Breast epithelium (tissue), 4 donors: ENCODE data around the gene DCAKD. TPM values are rescaled to one million over a fixed set of nuclear protein-coding genes. Genes with fewer than 3 reads are reported as not detected.

Source experiments
- DNase-seq, 2 donors: peaks; one replicate each; pipeline ENCODE4 v3.0.0-alpha.2; 2019; ENCODE audit warnings: low spot score in 2 of 2
- H3K27ac ChIP-seq, 2 donors: fragments of 200-600 bp; sonication (generic) in 1 of 2; one replicate each; pipeline ENCODE4 v1.5.1; 2016 to 2019; ENCODE audit warnings: mild to moderate bottlenecking in 1 of 2
- H3K27me3 ChIP-seq, 2 donors: fragments of 200-600 bp; sonication (generic) in 1 of 2; one replicate each; pipeline versions ENCODE4 v1.5.1 to v1.6.0; 2017 to 2019; ENCODE audit warnings: control low read depth in 1 of 2, mild to moderate bottlenecking in 1 of 2
- H3K36me3 ChIP-seq: fragments of 200-600 bp; one replicate; pipeline ENCODE4 v1.5.1; 2019
- H3K4me1 ChIP-seq, 2 donors: fragments of 200-600 bp; sonication (generic); one replicate each; pipeline ENCODE4 v1.5.1; 2016 to 2019; ENCODE audit warnings: control low read depth in 1 of 2
- H3K4me3 ChIP-seq, 3 donors: fragments of 200-600 bp; sonication (generic); 1 replicate in 2 of 3; 2 replicates in 1 of 3; pipeline ENCODE4 v1.5.1; 2016 to 2019; ENCODE audit warnings: mild to moderate bottlenecking in 3 of 3, moderate library complexity in 2 of 3
- H3K9me3 ChIP-seq, 2 donors: fragments of 200-600 bp; sonication (generic) in 1 of 2; one replicate each; pipeline ENCODE4 v1.5.1; 2016 to 2019; ENCODE audit warnings: control low read depth in 1 of 2
- POLR2A ChIP-seq: fragments of 450-650 bp; IDR thresholded peaks from one replicate; pipeline ENCODE4 v1.6.1; 2016; ENCODE audit warnings: antibody characterized with exemption, mild to moderate bottlenecking, moderate library complexity
- POLR2AphosphoS5 ChIP-seq, 3 donors: sonication (generic); formaldehyde crosslinking; IDR thresholded peaks; one replicate each; pipeline ENCODE4 v1.6.1; 2017; ENCODE audit warnings: antibody characterized with exemption in 3 of 3
- intact Hi-C: fragments of 100-400 bp; cut with DNase I; formaldehyde crosslinking; loops from one replicate; pipeline ENCODE4 v1.15.1; 2023; ENCODE audit warnings: low total_unique reads
- total RNA-seq, 3 donors: library from RNA; depleted of rRNA; stranded (reverse); fragments of >200 nt; gene quantifications; one replicate each; pipeline ENCODE4 v1.1.0, GENCODE V29; 2016
- TF ChIP-seq, protein P1 (sequence below), 3 donors: fragments of 450-650 bp; IDR thresholded peaks; one replicate each; pipeline ENCODE4 v1.5.1; 2016 to 2017; ENCODE audit warnings: antibody characterized with exemption in 3 of 3, mild to moderate bottlenecking in 3 of 3, moderate library complexity in 3 of 3

Gene DCAKD
- total RNA-seq, 3 donors from 2014 or later, result 44.0 to 76.8 (median 48.2) TPM

GRCh38 chr17:45016823-45017222, 34.6 kb downstream of the DCAKD start:
- no peaks in the 10 kb centered on the region for H3K36me3 ChIP-seq
- DNase-seq, result no peak

DNA sequence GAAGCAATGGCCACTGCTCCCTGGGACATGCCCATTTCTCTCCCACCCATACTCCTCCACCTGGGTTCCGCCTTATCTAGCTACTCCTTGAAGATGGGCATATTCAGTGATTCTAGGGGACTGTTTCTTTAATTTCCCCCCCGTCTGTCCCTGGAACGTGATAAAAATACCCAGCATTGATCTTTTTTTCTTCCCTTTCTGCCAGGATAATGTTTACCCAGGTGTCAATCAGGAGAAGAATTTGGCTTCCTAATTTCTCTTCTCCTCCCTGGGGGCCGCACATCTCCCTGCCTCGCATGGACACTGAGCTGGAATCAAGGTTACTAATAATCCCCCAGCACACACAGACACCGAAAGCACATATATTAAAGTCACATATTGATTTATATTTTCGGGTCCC, 35.2 kb downstream of the DCAKD start:
- H3K36me3 ChIP-seq, result no peaks in the 10 kb centered on the region
- TF ChIP-seq, protein P1, sequence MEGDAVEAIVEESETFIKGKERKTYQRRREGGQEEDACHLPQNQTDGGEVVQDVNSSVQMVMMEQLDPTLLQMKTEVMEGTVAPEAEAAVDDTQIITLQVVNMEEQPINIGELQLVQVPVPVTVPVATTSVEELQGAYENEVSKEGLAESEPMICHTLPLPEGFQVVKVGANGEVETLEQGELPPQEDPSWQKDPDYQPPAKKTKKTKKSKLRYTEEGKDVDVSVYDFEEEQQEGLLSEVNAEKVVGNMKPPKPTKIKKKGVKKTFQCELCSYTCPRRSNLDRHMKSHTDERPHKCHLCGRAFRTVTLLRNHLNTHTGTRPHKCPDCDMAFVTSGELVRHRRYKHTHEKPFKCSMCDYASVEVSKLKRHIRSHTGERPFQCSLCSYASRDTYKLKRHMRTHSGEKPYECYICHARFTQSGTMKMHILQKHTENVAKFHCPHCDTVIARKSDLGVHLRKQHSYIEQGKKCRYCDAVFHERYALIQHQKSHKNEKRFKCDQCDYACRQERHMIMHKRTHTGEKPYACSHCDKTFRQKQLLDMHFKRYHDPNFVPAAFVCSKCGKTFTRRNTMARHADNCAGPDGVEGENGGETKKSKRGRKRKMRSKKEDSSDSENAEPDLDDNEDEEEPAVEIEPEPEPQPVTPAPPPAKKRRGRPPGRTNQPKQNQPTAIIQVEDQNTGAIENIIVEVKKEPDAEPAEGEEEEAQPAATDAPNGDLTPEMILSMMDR (IDR thresholded peaks at IDR 0.05), result no peak
- TF ChIP-seq POLR2AphosphoS5 (IDR thresholded peaks at IDR 0.05), result no peak
- TF ChIP-seq POLR2A, result no peak
- no peaks in the 10 kb centered on the region for H3K9me3 ChIP-seq
- no peaks in the 10 kb centered on the region for H3K27me3 ChIP-seq
- intact Hi-C loops, result no loop called here
- no peak overlapping the region for H3K27ac ChIP-seq
- peaks cover 4 to 7% of the 10 kb centered on the region in 2 donors for H3K4me1 ChIP-seq
- H3K4me3 ChIP-seq, result no peak overlapping the region
- DNase-seq, result no peak

More at GRCh38 chr17:45016823-45017222, 34.6 kb downstream of the DCAKD start:
- Histone ChIP-seq H3K9me3 (no peaks in the 10 kb centered on the region), H3K4me3 (no peak overlapping the region), H3K27me3 (no peaks in the 10 kb centered on the region), H3K27ac (no peak overlapping the region), H3K4me1 (peaks cover 7 to 9% of the 10 kb centered on the region in 2 donors)
- TF ChIP-seq POLR2AphosphoS5 (IDR thresholded peaks at IDR 0.05) (no peak), POLR2A (no peak)
- TF ChIP-seq, protein P1 (IDR thresholded peaks at IDR 0.05), result no peak
- intact Hi-C loops, result no loop called here

DNA sequence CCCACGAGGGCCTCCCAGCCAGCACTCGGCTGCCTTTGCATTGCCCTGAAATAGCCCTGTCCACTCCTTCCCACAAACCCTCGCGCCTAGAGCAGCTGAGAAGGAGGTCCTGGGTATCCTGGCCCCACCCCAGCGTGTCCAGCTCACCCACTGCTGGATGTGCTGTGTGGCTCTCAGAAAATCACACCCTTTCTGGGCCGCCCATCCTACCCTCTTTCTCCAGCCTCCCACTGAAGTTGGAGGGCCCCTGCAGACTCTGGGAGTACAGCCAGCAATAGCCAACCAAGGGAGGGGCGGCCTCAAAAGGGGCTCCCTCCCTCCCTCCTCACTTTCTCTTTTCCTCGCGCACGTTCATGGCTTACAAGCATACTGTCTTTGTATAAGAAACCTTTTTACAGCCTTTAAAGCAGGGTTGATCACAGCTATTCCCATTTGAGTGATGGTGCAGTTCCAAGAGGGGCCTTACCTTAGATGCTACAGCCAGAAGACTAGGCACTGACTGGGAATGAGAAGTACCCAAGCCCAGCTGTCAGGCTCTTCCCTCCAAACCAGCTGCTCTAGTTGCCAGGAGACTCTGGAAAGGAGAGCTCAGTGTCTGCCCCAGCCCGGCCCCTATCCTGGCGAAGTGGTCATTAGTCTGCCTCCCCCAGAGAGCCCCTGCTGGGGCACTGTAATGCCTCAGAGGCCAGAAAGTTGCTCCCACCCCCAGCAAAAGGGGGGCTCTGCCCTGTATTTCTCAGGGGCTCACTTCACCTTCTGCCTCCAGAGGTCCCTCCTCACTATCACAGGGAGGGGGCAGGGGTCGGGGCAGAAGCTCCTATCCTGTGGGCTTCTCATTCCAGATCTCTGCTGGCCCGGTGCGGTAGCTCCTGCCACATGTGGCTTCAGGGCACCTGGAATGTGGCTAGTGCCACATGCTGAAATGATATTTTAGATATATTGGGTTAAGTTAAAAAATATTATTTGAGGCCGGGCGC, 38.1 kb downstream of the DCAKD start:
- no peak for DNase-seq

DNA sequence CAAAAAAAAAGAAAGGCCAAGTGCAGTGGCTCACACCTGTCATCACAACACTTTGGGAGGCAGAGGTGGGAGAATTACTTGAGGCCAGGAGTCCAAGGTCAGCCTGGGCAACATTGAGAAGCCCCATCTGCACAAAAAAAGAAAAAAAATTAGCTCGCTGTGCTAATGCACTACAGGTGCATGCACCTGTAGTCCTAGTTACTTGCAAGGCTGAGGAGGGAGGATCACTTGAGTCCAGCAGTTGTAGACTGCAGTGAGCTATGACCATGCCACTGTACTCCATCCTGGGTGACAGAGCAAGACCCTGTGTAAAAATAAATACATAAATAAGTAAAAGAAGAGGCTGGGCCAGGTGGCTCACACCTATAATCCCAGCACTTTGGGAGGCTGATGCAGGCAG, 39.7 kb downstream of the DCAKD start:
- Histone ChIP-seq H3K27ac (no peak overlapping the region), H3K9me3 (no peaks in the 10 kb centered on the region), H3K27me3 (no peaks in the 10 kb centered on the region), H3K4me3 (no peak overlapping the region), H3K4me1 (no peaks in the 10 kb centered on the region), H3K36me3 (no peaks in the 10 kb centered on the region)
- intact Hi-C loops, result no loop called here
- TF ChIP-seq POLR2A (no peak), POLR2AphosphoS5 (IDR thresholded peaks at IDR 0.05) (no peak)
- TF ChIP-seq, protein P1 (IDR thresholded peaks at IDR 0.05), result no peak
- DNase-seq, result no peak

More for the DNA sequence above, 38.1 kb downstream of the DCAKD start:
- Histone ChIP-seq H3K36me3 (no peaks in the 10 kb centered on the region), H3K4me1 (peaks cover 0 to 2% of the 10 kb centered on the region in 2 donors), H3K9me3 (no peaks in the 10 kb centered on the region), H3K4me3 (peak overlapping the region in 2 of 3 donors; percentile 6 to 21), H3K27me3 (no peaks in the 10 kb centered on the region), H3K27ac (peak overlapping the region in 1 of 2 donors; percentile 79)
- TF ChIP-seq POLR2A (no peak), POLR2AphosphoS5 (IDR thresholded peaks at IDR 0.05) (no peak)
- TF ChIP-seq, protein P1 (IDR thresholded peaks at IDR 0.05), result no peak
- intact Hi-C loops, result no loop called here
